ENCODE results near the gene C12orf56.
"Not testable (repeated sequence)": the region's sequence is repeated elsewhere in the genome, so short reads cannot be mapped to it uniquely, and the experiment has no call there.

- TF ChIP-seq CTCF (IDR thresholded peaks at IDR 0.05); POLR2AphosphoS5 (IDR thresholded peaks at IDR 0.05); POLR2A (IDR thresholded peaks at IDR 0.05; ENCODE audit: low read depth); EP300 (IDR thresholded peaks at IDR 0.05): not testable (repeated sequence)
Observed at GRCh38 chr12:64344631-64345030, 45.9 kb downstream of the C12orf56 start.
